GM21515 (cell line): Measurements from ENCODE around the gene ASTL.
"Not testable (repeated sequence)": the region's sequence is repeated elsewhere in the genome, so short reads cannot be mapped to it uniquely, and the experiment has no call there.

Source experiments
- ATAC-seq: cut with Tn5 transposase; IDR thresholded peaks from one replicate; pipeline ENCODE4 v1.9.1; 2021; ENCODE audit not compliant: unreplicated experiment

Gene ASTL

DNA sequence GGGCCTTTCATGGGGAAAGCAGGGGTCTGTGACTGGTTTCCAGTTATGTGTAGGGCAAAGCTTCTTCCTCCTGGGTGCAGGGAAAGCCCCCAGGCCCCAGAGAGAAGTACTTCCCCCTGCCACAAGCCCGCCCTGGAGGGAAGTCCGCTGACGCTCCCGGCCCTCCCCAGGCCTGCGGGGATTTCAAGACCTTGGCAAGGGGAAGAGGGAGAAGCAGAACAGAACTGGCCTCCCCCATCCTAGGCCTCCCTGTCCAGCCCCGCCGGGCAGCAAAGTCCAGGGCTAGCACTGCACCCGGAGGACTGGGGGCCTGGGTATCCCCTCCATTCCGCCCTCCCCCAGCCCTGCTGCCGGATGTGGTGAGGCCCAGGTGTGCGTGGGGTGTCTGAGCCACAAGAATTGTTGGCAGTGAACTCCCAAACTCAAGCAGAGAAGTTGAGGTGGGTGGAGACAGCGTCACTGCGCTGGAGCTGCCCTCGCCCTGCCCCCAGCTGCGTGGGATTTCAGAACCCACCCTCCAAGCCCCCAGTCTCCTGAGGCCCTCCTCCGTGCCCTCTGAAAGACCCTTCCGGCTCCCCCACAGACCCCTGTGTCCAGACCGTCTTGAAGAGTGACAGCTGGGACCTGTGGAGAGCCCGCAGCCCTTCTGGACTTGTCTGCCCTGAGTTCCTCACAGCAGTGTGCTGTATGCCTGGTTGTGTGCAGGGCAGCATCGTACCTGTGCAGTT, 8.0 kb upstream of the ASTL start:
- peak; percentile 32 for ATAC-seq

DNA sequence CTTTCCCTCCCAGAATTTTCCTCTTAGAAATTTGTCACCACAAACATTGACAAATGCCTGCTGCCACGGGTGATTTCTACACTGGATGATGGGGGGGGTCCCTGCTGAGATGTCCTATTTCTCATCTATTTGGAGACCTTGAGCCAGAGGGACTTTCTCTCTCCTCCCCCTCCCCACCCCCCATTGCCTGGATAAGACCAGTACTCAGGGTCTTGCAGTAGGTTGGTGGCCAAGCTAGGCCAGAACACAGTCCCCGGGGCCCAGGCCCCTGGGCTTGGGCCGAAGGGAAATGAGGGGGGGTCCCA, 7.5 kb upstream of the ASTL start:
- ATAC-seq, result no peak

DNA sequence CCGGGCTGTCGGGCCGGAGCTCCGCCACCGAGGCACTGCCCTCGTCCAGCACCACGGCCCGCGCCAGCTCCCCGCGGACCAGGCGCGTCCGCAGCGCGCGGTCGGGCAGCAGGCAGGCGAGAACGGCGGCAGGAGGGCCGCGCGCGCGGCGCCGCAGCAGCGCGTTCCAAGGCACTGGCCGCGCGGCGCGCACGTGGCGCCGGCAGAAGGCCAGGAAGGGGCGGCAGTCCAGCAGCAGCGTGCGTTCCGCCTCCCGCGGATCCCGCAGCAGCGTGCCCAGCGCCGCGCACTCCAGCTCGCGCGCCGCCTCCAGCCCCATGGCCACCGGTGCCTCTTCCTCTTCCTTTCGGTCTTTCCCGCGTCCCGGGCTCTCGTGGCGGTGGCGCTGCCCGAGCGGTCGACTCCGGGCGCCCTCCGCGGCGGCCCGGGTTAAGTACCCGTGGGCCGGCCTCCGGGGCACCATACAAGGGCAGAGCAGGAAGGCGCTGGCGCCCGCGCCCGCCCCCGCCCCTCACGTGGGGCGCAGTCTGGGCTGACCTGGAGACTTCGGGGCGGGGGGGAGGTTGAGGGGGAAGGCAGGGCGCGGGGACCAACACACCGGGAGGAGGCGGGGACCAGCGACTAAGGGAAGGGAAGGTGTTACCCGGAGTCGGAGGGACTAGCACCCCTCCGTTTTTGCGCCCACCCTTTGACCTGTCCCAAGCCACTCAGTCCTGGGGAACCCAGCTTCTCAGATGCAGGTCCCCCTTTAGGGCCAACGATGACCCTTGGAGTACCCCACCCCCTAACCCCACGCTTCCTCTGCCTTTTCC, 6.9 kb upstream of the ASTL start, which contains the start of gene DUSP2:
Gene DUSP2 (minus strand): TSS at position 405 of the 812 bp plus-strand sequence. CDS start 86 bp downstream, at position 319.
- peak; percentile 53 for ATAC-seq

DNA sequence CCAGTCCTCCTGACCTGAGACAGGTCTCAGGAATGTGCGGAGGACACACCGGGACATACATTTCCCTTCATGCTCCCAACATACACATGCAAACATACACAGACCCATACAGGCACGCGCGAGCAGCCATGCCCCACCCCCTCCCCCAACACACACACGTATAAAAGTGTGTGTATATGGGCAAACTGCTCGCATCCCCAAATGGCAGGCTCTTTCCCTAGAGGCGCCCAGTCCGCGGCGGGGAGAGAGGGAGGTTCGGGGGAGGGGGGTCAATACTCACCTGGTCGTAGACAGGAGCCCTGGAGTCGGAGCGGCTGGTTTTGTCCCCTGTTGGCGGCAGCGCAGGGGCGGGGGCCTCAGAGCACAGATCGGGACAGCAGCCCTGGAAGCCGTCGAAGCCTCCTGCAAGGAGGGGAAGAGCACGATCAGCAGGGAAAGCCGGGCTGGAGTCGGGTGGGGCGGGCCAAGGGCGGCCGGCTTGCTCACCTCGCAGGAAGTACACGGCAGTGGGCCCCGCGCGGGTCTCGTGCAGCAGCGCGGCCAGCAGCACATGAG, 6.3 kb upstream of the ASTL start:
- ATAC-seq, result peak; percentile 2

DNA sequence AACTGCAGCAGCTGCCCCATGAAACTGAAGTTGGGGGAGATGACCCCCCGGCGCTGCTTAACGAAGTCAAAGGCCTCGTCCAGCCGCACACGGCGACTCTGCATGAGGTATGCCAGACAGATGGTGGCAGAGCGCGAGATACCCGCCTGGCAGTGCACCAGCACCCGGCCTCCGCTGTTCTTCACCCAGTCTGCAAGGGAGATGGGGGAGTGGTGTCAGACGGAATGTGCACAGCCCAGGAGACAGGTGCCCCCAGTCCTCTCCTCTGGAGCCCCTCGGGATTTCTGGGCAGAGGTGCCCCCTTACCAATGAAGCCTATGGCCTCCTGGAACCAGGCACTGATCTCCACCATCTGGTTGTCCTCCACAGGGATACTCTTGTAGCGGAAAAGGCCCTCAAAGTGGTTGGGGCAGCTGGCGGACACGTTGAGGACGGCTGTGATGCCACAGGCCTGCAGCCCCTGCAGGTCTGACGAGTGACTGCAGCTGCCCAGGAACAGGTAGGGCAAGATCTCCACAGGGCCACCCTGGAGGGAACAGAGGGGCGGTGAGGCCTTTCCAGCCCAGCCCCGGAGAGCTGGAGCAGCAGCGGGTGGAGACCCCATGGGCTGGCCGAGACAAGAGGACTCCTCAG, 5.7 kb upstream of the ASTL start:
- no peak for ATAC-seq

DNA sequence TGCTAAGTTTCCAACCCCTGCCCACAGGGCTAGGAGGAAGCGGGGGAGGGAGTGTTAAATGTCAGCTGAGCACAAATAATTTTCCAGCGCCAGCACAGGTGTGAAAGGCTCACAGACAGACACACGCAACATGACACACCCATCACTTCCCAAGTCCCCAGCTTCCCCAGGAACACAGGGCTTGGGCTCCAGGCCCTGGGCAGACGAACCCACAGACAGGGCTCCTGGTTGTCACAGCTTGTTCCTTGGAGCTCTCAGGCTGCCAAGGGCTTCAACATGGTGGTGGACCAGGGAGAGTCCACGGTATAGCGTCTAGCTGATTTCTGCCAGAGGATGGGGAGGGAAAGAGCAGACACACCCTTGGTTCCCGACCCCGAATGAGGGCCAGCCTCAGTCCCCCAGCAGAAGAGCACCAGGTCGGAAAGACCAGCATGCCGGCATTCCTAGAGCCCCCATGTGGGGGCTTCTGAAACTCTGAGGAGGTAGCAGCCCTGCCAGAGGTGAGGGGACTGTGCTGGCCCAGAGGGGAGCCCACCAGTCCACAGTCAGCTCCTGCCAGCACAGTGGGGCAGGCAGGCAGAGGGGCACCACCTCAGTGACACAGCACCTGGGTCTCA, 5.0 kb upstream of the ASTL start:
- ATAC-seq, result no peak

DNA sequence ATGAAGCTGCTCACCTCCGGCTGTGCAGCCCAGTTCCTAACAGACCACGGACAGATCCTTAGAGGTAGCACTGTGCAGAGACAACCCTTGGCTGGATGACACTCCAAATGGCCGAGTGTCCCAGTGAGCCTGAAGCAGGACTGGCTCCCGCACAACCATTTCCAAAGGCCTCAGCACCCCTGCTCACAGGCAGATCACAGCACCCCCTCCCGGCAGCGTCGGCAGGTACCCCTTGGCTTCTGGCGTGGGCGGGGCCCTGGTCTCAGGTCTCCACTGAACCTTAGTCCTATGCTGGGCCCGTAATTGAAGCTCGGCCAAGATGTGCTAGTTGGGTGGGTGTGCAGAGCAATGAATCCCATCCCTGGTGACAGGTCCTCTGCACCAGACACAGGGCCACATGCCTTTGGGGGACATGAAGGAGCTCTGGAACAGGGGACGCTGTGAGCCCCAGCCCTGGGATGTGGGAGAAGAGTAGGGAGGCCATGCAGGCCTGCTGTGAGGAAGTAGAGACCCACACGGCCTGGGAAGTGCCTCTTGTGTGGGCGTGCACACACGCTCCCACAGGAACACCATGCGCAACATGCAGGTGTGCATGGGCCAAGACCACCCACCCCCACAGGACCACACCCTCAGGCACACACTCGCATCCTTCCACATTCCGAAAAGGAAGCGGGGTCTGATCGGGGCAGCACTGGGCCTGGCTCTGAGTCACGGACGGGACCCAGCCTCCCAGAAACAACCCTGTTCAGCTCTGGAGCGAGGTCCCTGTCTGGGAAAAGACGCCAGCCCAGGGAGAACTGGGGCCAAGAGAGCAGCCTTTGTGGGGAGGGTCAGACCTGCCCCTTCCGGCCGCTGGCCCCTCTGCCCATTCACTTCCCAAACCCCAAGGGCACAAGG, 4.2 kb upstream of the ASTL start:
- no peak for ATAC-seq

DNA sequence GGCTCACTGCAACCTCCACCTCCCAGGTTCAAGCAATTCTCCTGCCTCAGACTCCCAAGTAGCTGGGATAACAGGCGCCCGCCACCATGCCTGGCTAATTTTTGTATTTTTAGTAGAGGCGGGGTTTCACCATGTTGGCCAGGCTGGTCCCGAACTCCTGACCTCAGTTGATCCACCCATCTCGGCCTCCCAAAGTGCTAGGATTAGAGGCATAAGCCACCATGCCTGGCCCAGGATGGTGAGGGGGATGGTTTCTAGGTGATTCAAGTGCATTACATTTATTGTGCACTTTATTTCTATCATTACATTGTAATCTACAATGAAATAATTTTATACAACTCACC, 3.3 kb upstream of the ASTL start:
- not testable (repeated sequence) for ATAC-seq

DNA sequence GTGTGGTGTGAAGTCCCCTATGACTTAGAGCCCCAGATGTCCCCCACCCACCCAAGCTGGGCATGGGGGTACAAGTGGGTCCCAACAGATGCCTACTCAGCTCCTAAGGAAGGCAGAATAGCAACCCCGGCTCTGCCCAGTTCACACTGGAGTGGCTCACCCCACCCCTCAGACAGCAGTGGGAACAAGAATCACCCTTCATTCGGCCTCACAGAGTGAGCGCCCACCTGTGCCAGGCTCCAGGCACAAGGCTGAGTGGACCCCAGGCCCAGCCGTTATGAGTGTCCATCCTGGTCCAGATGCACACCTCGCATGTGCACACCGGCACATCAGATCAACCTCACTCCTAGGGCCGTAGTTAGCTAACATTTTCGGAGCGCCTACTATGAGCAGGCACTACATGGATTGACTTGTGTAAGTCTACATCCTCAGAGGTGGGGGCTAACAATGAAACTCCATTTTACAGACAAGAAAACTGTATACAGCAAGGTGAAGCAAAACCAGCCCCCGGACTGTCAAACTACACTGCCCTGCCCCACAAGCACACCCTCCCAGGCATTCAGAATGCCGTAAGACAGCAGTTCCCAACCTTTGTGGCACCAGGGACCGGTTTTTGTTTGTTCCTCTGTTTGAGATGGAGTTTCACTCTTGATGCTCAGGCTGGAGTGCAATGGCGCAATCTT, 2.8 kb upstream of the ASTL start:
- ATAC-seq, result no peak

DNA sequence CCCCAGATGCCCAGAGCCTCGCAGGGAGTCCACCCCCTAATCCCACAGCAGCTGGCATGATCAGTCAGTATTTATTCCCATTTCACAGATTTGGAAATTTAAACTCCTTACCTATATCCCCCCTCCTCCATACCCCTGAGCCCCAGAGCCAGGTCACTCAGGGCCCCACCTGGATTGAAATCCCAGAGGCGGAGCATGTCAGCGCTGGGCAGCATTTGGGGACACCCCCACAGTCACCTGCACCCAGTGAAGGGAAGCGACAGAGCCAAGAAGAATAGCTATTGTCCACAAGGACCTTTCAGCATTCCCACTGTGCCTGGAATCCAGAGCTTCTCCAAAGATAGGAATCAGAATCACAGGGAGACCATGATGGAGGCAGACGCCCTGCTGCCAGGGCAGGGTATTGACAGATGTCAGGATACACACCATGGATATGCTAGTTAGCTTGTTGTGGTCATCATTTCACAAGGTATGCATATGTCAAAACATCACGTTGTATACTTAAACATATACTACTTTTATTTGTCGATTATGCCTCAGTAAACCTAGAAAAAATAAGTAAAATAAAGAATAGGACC, 968 bp upstream of the ASTL start:
- ATAC-seq, result no peak

DNA sequence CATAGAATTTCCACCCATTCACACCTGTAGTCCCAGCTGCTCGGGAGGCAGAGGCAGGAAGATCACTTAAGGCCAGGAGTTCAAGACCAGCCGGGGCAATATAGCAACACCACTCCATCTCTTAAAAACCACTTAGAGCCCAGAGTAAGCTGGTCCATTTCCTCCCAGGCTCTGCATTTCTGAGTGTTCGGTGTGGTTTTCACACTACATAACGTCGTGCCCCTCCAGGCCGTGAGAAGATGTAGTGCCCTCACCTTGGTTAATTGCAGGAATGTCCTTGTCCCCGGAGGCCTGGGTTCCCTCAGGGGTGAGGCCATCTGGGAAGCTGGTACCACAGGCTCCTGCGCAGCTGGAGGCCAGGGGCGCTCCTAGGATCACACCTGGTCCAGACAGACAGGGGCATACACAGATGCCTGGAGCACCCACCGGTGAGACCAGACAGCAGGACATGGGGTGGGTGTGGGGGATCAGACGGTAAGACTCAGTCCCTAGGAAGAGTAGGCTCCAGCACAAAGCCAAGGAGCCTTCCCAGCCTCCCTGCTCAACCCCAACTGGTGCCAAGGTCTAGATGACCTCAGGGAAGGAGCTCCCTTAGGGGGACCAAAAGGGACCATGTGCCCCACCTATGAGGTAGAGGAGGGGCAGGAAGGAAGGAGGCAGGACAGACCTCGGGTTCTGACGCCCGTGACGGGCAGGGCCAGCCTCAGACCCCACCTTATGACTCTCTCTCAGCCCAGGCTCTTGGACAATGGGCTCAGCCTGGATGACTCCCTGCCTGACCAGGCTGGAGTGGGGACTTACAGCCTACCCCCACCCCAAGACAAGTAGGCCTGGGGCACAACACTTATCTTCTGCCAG, 752 bp downstream of the ASTL start:
- ATAC-seq, result no peak

DNA sequence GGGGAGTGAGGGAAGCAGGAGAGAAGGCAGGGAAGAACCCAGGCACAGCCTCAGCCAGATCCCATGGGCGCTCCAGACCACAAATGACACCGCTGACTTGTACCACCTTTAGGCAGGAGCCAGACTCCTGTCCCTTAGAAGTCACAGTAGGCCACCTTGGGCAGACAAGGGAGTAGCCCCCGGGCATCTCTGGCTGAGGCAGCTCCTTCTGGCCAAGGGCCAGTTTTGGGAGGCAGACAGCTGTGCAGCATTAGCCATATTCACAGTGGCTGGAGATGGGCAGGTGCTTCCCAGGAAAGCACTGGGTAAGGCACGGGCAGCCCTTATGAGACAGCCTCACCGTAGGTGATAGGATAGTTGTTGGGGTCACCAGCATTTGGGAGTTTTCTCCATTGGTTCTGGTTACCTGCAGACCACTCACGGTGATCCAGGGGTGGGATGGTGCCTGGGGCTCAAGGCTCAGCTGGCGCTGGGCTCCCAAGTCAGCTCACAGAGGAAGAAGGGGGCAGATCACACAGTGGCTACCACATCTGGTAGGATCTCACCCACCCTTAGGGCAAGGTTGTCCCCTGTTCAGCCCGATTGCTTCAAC, 2.1 kb downstream of the ASTL start:
- ATAC-seq, result no peak

DNA sequence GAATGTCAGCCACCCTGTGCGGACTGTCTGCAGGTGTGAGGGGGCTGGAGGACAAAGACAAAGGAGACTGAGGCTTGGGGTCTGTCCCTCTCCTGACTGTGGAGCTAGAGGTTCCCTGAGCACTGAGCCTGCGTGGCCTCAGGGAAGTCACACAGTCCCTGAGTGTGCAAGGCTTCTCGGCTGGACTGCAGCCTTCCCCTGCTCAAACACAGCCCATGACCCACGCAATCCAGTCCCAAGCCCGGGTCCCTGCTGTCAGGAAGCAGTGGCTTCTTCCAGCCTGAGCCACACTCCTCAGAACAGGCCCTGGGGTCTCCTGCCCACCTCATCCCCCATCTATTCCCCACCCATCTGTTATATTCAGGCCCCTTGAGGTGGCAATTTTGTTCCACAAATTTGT, 2.7 kb downstream of the ASTL start:
- no peak for ATAC-seq

DNA sequence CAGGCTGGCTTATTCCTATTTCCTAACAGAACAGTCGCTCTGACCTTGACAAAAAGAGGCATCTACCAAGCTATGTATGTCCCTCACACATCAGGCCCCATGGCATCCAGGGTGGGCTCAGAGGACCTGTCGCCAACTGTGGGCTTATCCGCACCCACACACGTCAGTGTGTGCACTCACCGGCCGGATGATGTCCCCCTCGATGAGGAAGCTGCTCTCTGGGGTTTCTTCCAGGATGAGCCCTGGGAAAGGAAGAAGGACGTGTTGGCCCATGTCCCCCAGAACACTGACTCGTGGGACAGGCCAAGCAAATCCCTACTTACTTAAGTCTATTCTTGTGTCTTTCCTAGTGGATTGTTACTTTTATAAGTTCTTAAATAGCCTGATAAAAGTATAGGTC, 3.1 kb downstream of the ASTL start:
- no peak for ATAC-seq

DNA sequence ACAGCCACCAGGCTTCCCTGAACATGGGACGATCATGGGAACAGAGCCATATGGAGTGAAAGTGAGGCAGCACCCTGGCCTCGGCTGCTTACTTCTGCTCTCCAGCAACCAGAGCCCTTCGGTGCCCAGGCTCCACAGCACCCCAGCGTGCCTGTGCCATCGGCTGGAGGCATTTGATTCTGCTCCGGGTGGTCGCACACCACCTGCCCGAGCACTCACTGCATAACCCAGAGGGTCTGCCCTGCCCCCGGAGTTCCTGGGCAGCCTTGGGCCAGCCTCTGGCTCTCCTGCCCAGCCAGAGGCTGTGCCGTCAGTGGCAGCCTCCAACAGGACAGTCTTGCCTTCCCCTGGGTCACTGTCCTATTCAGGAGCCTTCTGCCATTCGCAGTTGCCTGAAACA, 3.9 kb downstream of the ASTL start:
- no peak for ATAC-seq

DNA sequence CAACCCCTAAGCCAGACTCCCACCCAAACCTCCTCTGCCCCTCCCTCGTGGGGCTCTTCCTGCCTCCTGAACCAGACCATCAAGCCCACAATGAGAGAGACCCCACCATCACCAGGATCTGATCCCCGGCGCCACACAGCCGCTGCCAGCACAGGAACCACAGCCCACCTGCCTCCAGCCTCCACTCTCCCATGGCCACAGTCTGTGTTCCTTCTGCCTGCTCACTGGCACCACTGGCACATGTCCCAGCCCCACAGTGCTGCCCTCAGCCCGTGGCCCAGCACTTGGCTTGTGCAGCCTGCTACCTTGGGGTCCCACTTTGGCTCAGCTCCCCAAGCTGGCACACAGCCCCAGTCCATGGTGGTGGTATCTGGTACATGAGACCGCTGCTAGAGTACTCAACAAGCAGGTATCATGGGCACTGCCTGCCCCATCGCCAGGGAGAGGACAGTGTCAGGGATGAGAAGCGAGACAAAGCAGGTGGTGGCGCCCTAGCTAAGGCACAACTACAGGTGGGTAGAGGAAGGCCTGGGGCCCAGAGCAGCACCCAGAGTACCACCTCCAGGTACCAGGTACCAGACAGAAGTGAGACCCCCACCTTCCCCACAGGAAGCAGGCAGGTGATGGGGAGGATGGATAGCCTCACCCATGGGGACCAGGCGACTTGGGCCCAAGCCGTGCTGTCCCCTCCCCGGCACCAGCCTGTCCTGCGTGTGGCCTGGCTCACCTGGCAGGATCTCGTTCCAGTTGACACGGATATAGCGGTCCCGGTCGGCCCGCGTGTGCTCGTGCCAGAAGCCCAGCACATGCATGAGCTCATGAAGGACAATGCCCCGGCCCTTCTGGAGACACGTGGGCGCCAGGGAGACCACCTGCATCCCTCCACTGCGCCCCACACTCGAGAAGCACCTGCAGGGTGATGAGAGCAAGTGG, 6.2 kb downstream of the ASTL start:
- no peak for ATAC-seq

DNA sequence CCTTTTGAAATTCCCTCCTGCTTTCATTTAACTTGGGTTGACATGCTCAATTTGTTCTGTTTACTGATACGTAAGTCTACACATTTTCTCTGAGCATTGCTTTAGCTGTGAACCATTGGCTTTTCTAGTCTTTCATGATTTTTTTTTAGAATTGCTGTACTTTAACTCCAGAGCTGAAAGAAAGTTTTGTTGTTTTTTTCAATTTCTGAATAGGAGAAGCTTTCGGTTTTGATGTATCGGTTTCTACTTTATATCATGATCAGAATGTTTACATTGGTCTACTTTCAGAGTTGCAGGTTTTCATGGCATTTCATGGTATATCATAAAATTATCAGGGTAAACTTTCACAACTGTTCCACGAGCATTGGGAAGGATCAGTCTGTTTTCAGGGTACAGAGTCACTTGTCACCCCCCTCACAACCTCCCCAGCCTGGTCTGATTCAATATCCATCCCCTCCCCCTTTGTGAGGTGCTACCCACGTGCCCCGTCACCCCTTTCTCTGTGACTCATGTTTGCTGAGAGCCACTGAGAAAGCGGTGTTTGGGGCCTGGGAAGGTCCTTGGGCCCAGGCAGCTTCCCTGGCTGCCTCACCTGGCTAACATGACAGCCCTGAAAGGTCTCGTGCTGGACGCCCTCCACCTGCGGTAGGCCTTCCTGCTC, 7.0 kb downstream of the ASTL start:
- no peak for ATAC-seq
